Loucy (cell line): ENCODE results near the gene ZFP36L2.

Experiments used
- CTCF ChIP-seq: fragments of 200-600 bp; sonication (generic); conservative IDR thresholded peaks from 2 replicates; pipeline ENCODE4 v1.5.1; 2014; ENCODE audit warnings: mild to moderate bottlenecking, antibody characterized with exemption, low read length
- EZH2phosphoT487 ChIP-seq: fragments of 200-600 bp; IDR thresholded peaks from 2 replicates; pipeline ENCODE4 v1.6.1; 2018; ENCODE audit warnings: antibody characterized with exemption, mild to moderate bottlenecking, moderate library complexity, borderline replicate concordance

GRCh38 chr2:43218155-43218701, 8.2 kb downstream of the ZFP36L2 start:
- no peak for TF ChIP-seq CTCF
- TF ChIP-seq EZH2phosphoT487, result no peak
